ENCODE measurements around the gene TMOD1. TPM values are rescaled to one million over a fixed set of nuclear protein-coding genes. Genes with fewer than 3 reads are reported as not detected.
"Not testable (repeated sequence)": the region's sequence is repeated elsewhere in the genome, so short reads cannot be mapped to it uniquely, and the experiment has no call there.

TMOD1 gene
- total RNA-seq, 2 donors from 2014 or later, result 2.0 to 2.5 TPM

DNA sequence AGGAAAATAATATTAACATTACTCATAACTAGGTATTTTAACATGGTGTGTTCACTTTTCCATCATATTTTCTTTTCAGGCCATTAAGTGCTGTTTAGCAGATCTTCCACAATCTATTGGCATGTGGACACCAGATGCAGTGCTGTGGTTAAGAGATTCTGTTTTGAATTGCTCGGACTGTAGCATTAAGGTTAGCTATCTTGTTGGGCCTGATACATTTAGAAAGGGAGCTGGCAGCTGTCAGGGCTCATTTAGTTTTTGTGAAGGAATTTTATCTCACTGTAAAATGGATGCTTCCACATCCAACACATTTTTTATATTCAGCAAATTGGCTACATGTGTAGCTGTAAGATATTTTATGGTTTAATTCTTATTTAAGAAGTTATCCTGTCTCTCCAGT, 20.7 kb upstream of the TMOD1 start:
- no peaks in the 10 kb centered on the region for H3K9me3 Mint-ChIP-seq
- ATAC-seq (replicated peaks), result no peak
- no peaks in the 10 kb centered on the region for H3K4me1 Mint-ChIP-seq
- H3K27me3 Mint-ChIP-seq, result no peaks in the 10 kb centered on the region
- H3K36me3 Mint-ChIP-seq (ENCODE audit: low read depth), result peaks cover 80% of the 10 kb centered on the region
- H3K27ac Mint-ChIP-seq, result no peak overlapping the region
- no peak overlapping the region for H3K4me3 Mint-ChIP-seq

DNA sequence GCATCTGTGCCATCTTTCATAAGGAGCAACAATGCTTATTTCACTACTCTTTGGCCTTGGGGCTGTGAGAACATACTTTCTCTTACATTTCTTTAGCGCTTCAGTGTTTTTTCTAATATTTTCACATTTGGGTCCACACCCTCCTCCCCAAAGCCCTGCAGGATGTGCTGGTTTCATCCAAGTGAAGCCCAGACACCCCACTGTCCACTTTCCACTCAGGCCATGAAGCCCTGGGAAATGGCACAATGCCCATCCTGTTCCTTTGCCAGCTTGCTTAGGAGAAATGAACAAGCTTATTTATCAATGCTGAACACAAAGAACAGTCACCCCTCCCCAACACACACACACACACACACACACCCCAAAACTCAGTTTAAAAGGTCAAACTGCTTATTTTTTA, 17.3 kb upstream of the TMOD1 start:
- Mint-ChIP-seq H3K4me3 (no peak overlapping the region), H3K4me1 (no peaks in the 10 kb centered on the region), H3K27me3 (no peaks in the 10 kb centered on the region), H3K9me3 (peaks cover 3% of the 10 kb centered on the region), H3K36me3 (ENCODE audit: low read depth) (peaks cover 98% of the 10 kb centered on the region), H3K27ac (no peak overlapping the region)
- no peak for ATAC-seq (replicated peaks)

- Mint-ChIP-seq H3K27me3 (no peaks in the 10 kb centered on the region), H3K4me3 (no peak overlapping the region), H3K27ac (no peak overlapping the region), H3K9me3 (peaks cover 3% of the 10 kb centered on the region), H3K4me1 (no peaks in the 10 kb centered on the region), H3K36me3 (ENCODE audit: low read depth) (peaks cover 90% of the 10 kb centered on the region)
- no peak for ATAC-seq (replicated peaks)
Observed at GRCh38 chr9:97487107-97487506, 14.4 kb upstream of the TMOD1 start.

GRCh38 chr9:97487861-97488260, 13.6 kb upstream of the TMOD1 start:
- Mint-ChIP-seq H3K27me3 (no peaks in the 10 kb centered on the region), H3K36me3 (ENCODE audit: low read depth) (peaks cover 88% of the 10 kb centered on the region)

GRCh38 chr9:97491216-97491999, 10.1 kb upstream of the TMOD1 start:
- H3K9me3 Mint-ChIP-seq, result peaks cover 3% of the 10 kb centered on the region
- peaks cover 72% of the 10 kb centered on the region for H3K36me3 Mint-ChIP-seq (ENCODE audit: low read depth)
- H3K27me3 Mint-ChIP-seq, result no peaks in the 10 kb centered on the region
- no peaks in the 10 kb centered on the region for H3K4me1 Mint-ChIP-seq
- H3K4me3 Mint-ChIP-seq, result no peak overlapping the region
- ATAC-seq (replicated peaks), result no peak
- H3K27ac Mint-ChIP-seq, result no peak overlapping the region

More at GRCh38 chr9:97487861-97488260, 13.6 kb upstream of the TMOD1 start:
- peaks cover 3% of the 10 kb centered on the region for H3K9me3 Mint-ChIP-seq
- no peak for ATAC-seq (replicated peaks)
- H3K4me3 Mint-ChIP-seq, result no peak overlapping the region
- no peaks in the 10 kb centered on the region for H3K4me1 Mint-ChIP-seq
- H3K27ac Mint-ChIP-seq, result no peak overlapping the region

- H3K4me3 Mint-ChIP-seq; ATAC-seq (replicated peaks); H3K27ac Mint-ChIP-seq; H3K9me3 Mint-ChIP-seq; H3K4me1 Mint-ChIP-seq: not testable (repeated sequence)
- H3K36me3 Mint-ChIP-seq (ENCODE audit: low read depth), result peaks cover 28% of the 10 kb centered on the region
- peaks cover 15% of the 10 kb centered on the region for H3K27me3 Mint-ChIP-seq
Observed at GRCh38 chr9:97497558-97498375, 3.7 kb upstream of the TMOD1 start.

GRCh38 chr9:97498846-97499245, 2.6 kb upstream of the TMOD1 start:
- H3K4me3 Mint-ChIP-seq; H3K4me1 Mint-ChIP-seq; H3K27ac Mint-ChIP-seq; H3K9me3 Mint-ChIP-seq; ATAC-seq (replicated peaks): not testable (repeated sequence)
- H3K27me3 Mint-ChIP-seq, result peaks cover 25% of the 10 kb centered on the region
- peaks cover 22% of the 10 kb centered on the region for H3K36me3 Mint-ChIP-seq (ENCODE audit: low read depth)

- ATAC-seq (replicated peaks), result no peak
- Mint-ChIP-seq H3K36me3 (ENCODE audit: low read depth) (peaks cover 21% of the 10 kb centered on the region), H3K27me3 (peaks cover 34% of the 10 kb centered on the region), H3K4me3 (peak overlapping the region; percentile 15), H3K9me3 (no peaks in the 10 kb centered on the region), H3K4me1 (peaks cover 8% of the 10 kb centered on the region), H3K27ac (no peak overlapping the region)
Observed at GRCh38 chr9:97500263-97500662, 1.2 kb upstream of the TMOD1 start.

GRCh38 chr9:97500765-97501176, 695 bp upstream of the TMOD1 start:
- Mint-ChIP-seq H3K27me3 (peaks cover 34% of the 10 kb centered on the region), H3K4me1 (peaks cover 8% of the 10 kb centered on the region), H3K36me3 (ENCODE audit: low read depth) (peaks cover 16% of the 10 kb centered on the region), H3K9me3 (no peaks in the 10 kb centered on the region), H3K4me3 (peak overlapping the region; percentile 55), H3K27ac (no peak overlapping the region)
- no peak for ATAC-seq (replicated peaks)

GRCh38 chr9:97501972-97502221, 431 bp downstream of the TMOD1 start:
- H3K27ac Mint-ChIP-seq, result no peak overlapping the region

DNA sequence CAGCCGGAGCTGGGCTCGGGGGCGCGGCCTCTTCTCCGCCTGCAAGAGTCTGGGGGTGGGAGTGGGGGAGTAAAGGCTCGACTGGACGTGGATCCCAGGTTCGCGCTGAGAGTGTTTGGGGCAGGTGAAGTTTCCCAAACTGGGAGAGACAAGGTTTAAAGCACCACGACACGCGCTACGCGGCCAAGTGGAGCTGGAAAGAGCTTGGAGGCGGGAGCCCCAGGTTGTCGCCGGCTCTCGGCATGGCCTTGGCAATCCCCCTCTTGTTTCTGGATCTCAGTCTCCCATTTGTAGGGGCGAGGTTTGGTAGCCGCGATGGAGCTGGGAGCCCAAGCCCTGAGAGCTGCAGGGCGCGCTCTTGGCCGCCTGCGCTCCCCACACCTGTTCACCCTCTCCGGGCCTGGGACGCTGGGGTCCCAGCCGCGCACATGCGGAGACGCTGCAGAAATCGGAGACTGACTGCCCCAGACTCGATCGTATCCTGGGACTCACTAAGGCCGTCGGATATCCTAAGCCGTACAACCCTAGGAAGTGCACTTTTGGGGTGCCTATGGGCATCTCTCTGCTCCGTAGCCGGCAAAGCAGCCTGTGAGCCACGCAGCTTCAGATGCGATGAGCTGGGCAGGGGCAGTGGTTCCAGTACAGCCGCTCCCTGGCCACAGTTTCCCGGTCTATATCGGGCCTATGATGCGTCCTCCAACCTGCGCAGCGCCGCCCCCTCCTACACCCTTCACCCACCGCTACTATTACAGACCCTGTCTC, 937 bp downstream of the TMOD1 start:
- Mint-ChIP-seq H3K9me3 (no peaks in the 10 kb centered on the region), H3K27ac (no peak overlapping the region), H3K4me1 (peaks cover 8% of the 10 kb centered on the region), H3K4me3 (peak overlapping the region; percentile 64), H3K36me3 (ENCODE audit: low read depth) (no peaks in the 10 kb centered on the region), H3K27me3 (peaks cover 34% of the 10 kb centered on the region)
- peak; percentile 14 for ATAC-seq (replicated peaks)

More at GRCh38 chr9:97501972-97502221, 431 bp downstream of the TMOD1 start:
- Mint-ChIP-seq H3K4me1 (peaks cover 8% of the 10 kb centered on the region), H3K9me3 (no peaks in the 10 kb centered on the region), H3K4me3 (peak overlapping the region; percentile 64), H3K36me3 (ENCODE audit: low read depth) (peaks cover 5% of the 10 kb centered on the region), H3K27me3 (peaks cover 34% of the 10 kb centered on the region)
- ATAC-seq (replicated peaks), result peak; percentile 16

DNA sequence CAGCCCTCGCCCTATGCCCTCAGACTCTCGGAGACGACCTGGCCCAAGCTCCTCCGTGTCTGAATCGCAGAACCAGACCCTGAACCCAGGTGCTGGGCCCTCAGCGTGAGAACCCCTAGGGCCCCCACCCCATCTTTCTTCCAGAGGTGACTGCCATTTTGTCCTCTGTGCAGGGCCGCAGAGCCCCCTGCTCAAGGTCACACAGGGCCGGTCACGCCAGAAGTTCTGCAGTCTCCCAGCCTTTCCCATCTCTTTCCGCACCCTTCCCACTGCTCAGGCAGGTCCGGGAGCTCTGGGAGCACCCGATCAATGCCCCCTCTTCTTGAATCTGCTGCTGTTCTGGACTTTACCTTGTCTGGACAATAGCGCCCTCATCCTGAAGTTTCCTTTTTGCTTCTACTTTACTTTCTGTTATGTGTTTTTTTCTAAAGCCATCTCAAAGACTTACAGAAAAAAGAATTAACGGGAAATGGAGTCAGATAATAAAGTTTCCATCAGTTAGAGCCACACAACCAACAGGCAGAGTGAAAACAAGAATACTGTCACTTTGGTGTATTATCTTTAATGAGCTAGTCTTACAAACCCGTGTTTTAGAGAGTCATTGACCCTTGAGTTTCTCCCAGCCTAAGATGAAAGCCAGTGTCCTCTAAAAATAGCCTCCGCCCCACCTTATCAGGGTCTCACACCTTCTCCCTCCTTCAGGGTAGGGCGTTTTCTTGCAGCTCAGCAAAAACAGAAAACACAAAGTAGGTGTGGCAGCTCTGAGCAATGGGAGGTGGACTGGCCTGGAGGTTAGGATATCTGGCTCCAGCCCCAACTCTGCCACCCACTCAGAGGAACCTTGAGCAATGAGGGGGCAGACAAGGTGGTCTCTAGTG, 1.8 kb downstream of the TMOD1 start:
- H3K4me3 Mint-ChIP-seq, result peak overlapping the region; percentile 64
- H3K27ac Mint-ChIP-seq, result no peak overlapping the region
- H3K4me1 Mint-ChIP-seq, result peaks cover 8% of the 10 kb centered on the region
- H3K27me3 Mint-ChIP-seq, result peaks cover 34% of the 10 kb centered on the region
- H3K9me3 Mint-ChIP-seq, result no peaks in the 10 kb centered on the region
- no peak for ATAC-seq (replicated peaks)
- no peaks in the 10 kb centered on the region for H3K36me3 Mint-ChIP-seq (ENCODE audit: low read depth)

GRCh38 chr9:97503862-97504210, 2.4 kb downstream of the TMOD1 start:
- Mint-ChIP-seq H3K27me3 (peaks cover 34% of the 10 kb centered on the region), H3K4me3 (peak overlapping the region; percentile 64), H3K4me1 (peaks cover 8% of the 10 kb centered on the region), H3K27ac (no peak overlapping the region), H3K9me3 (no peaks in the 10 kb centered on the region), H3K36me3 (ENCODE audit: low read depth) (no peaks in the 10 kb centered on the region)
- no peak for ATAC-seq (replicated peaks)
